Kidney epithelial cell (primary cell): ENCODE measurements around the gene EMID1. TPM values are rescaled to one million over a fixed set of nuclear protein-coding genes. Genes with fewer than 3 reads are reported as not detected.

Source experiments
- DNase-seq: peaks from one replicate; pipeline ENCODE4 v3.0.0-alpha.2; 2010; ENCODE audit warnings: low read depth
- H3K27me3 ChIP-seq: 2 replicates; pipeline ENCODE4 v1.6.0; 2011; ENCODE audit warnings: low read length; ENCODE audit not compliant: control insufficient read depth, insufficient read depth
- H3K36me3 ChIP-seq: 2 replicates; pipeline ENCODE4 v1.5.1; 2011; ENCODE audit warnings: low read length; ENCODE audit not compliant: control insufficient read depth, insufficient read depth
- H3K4me3 ChIP-seq: 2 replicates; pipeline ENCODE4 v1.5.1; 2011; ENCODE audit warnings: low read depth, mild to moderate bottlenecking, control low read depth, low read length
- CTCF ChIP-seq: IDR thresholded peaks from 2 replicates; pipeline ENCODE4 v1.5.1; 2011; ENCODE audit warnings: mild to moderate bottlenecking, moderate library complexity, low read length, control low read depth, inconsistent platforms; ENCODE audit not compliant: insufficient read depth, poor library complexity, severe bottlenecking
- total RNA-seq: library from RNA; depleted of rRNA; stranded (reverse); fragments of >200 nt; gene quantifications from 2 replicates; pipeline ENCODE4 v1.2.3, GENCODE V29; 2015

EMID1 gene
- total RNA-seq, 1 donor from 2014 or later, result 2.2 TPM

GRCh38 chr22:29275167-29275566 is 69.5 kb downstream of the EMID1 start:
- peaks cover 3% of the 10 kb centered on the region for H3K36me3 ChIP-seq
- no peak for TF ChIP-seq CTCF
- H3K27me3 ChIP-seq, result no peaks in the 10 kb centered on the region
- no peak overlapping the region for H3K4me3 ChIP-seq
- no peak for DNase-seq

GRCh38 chr22:29275819-29276565 is 70.3 kb downstream of the EMID1 start:
- DNase-seq, result no peak
- H3K36me3 ChIP-seq, result peaks cover 3% of the 10 kb centered on the region
- H3K27me3 ChIP-seq, result no peaks in the 10 kb centered on the region
- H3K4me3 ChIP-seq, result no peak overlapping the region
- TF ChIP-seq CTCF, result no peak

- no peak for TF ChIP-seq CTCF
- H3K36me3 ChIP-seq, result peaks cover 3% of the 10 kb centered on the region
Observed at GRCh38 chr22:29277927-29278326, 72.2 kb downstream of the EMID1 start.

GRCh38 chr22:29284196-29284595 is 78.5 kb downstream of the EMID1 start:
- Histone ChIP-seq H3K36me3 (no peaks in the 10 kb centered on the region), H3K27me3 (no peaks in the 10 kb centered on the region), H3K4me3 (no peak overlapping the region)
- no peak for DNase-seq
- no peak for TF ChIP-seq CTCF

More at GRCh38 chr22:29277927-29278326, 72.2 kb downstream of the EMID1 start:
- no peaks in the 10 kb centered on the region for H3K27me3 ChIP-seq
- no peak overlapping the region for H3K4me3 ChIP-seq
- DNase-seq, result no peak

GRCh38 chr22:29288837-29289236 is 83.1 kb downstream of the EMID1 start:
- H3K4me3 ChIP-seq, result no peak overlapping the region
- no peaks in the 10 kb centered on the region for H3K36me3 ChIP-seq
- DNase-seq, result no peak
- no peaks in the 10 kb centered on the region for H3K27me3 ChIP-seq
- TF ChIP-seq CTCF, result no peak

- no peaks in the 10 kb centered on the region for H3K27me3 ChIP-seq
- H3K36me3 ChIP-seq, result no peaks in the 10 kb centered on the region
- DNase-seq, result no peak
- no peak for TF ChIP-seq CTCF
- no peak overlapping the region for H3K4me3 ChIP-seq
Observed at GRCh38 chr22:29290061-29290460, 84.4 kb downstream of the EMID1 start.
